Measurements from ENCODE around the gene ZNF655. TPM values are rescaled to one million over a fixed set of nuclear protein-coding genes. Genes with fewer than 3 reads are reported as not detected.

The ZNF655 gene
- total and polyA plus RNA-seq, 2 of the 8 experiments (the other 6 are each of a cell fraction or from before 2014, with no cell fraction given): 27.1 to 37.8 TPM

DNA sequence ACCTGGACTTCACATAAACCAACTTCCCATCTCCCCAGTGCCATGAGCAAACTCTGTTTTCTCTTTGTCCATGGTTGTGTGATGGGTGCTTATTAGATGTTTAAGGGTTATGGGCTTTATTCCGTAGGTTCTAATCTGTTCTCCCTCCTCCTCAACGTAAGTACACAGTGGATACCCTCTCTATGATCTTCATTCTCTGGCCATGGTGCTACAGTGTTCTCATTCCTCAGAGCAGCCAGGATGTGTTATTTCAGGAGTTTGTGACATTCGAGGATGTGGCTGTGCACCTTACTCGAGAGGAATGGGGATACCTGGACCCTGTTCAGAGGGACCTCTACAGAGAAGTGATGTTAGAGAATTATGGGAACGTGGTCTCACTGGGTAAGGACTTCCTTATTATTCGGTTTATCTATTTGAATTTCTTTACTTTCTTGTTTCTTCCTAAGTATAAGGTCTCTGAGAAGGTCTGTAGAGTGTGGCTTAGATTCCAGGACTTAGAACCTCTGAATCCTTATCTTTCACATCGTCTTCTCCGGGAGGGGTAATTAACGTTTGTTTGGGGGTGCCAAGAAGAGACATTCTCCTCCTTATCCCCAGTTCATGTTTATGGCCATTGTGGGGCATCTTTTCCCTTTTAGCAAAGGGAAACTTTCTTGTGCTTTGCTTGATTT is 3.8 kb downstream of the ZNF655 start:
- H3K4ac ChIP-seq (replicated peaks; ENCODE audit: insufficient read length, low read depth, low read length): no peak overlapping the region
- H3K23ac ChIP-seq (ENCODE audit: insufficient read length): no peak overlapping the region
- DNase-seq (ENCODE audit: low read depth in 1 of 2, low spot score in 2 of 2): no peak
- peaks cover 7% of the 10 kb centered on the region for H3K79me1 ChIP-seq (ENCODE audit: low read depth, low read length)
- H3K14ac ChIP-seq (ENCODE audit: insufficient read length): no peak overlapping the region
- H4K91ac ChIP-seq (replicated peaks; ENCODE audit: insufficient read length, low read length): no peak overlapping the region
- H2BK12ac ChIP-seq (ENCODE audit: low read depth, low read length): no peak overlapping the region
- H3K23me2 ChIP-seq (ENCODE audit: low read depth, low read length): peaks cover 3% of the 10 kb centered on the region
- no peak overlapping the region for H4K8ac ChIP-seq (ENCODE audit: extremely low read depth, insufficient read depth, low read length)
- H3K9ac ChIP-seq (replicated peaks in 1 of 4; ENCODE audit: extremely low read depth in 1 of 4, low read depth in 3 of 4, low read length in 3 of 4): no peak overlapping the region
- no peak overlapping the region for H3K27ac ChIP-seq (ENCODE audit: low read depth, low read length)
- ChIA-PET POLR2A (ENCODE audit: partially characterized antibody) (interaction anchor here (0.9 kb wide), 1 partner anchor 11 kb away, joined by 4 read pairs; no protein-coding TSS in a partner anchor), CTCF (ENCODE audit: partially characterized antibody) (interaction anchor here (0.8 kb wide), 1 partner anchor 41 kb away, joined by 3 read pairs; no protein-coding TSS in a partner anchor)
- H3K27me3 ChIP-seq (replicated peaks in 1 of 4; ENCODE audit: control insufficient read depth in 3 of 4, extremely low read depth in 1 of 4, insufficient read depth in 3 of 4, low read length in 3 of 4): no peaks in the 10 kb centered on the region
- no peak overlapping the region for H2BK15ac ChIP-seq (ENCODE audit: low read length)
- FAIRE-seq: no peak
- no peak overlapping the region for H3K4me3 ChIP-seq (ENCODE audit: extremely low read depth in 1 of 4, insufficient read depth in 2 of 4, low read depth in 3 of 4, low read length in 4 of 4)
- H4K20me1 ChIP-seq (replicated peaks in 1 of 2; ENCODE audit: control insufficient read depth in 1 of 2, insufficient read depth in 2 of 2, low read length in 2 of 2): peaks cover 0 to 15% of the 10 kb centered on the region in 2 experiments
- no peak overlapping the region for H4K5ac ChIP-seq (ENCODE audit: insufficient read length, low read depth, low read length)
- H3K36me3 ChIP-seq (ENCODE audit: control insufficient read depth in 2 of 4, insufficient read depth in 4 of 4, low read length in 3 of 4): peaks cover 18 to 55% (median 37%) of the 10 kb centered on the region in 4 experiments
- no peaks in the 10 kb centered on the region for H3K9me3 ChIP-seq (ENCODE audit: insufficient read depth in 2 of 2, low read depth in 1 of 2, low read length in 1 of 2)
- no peak for TF ChIP-seq HDAC6 (IDR thresholded peaks at IDR 0.05; ENCODE audit: low read depth, low read length)
- TF ChIP-seq BRCA1 (IDR thresholded peaks at IDR 0.05; ENCODE audit: low read depth, low read length): no peak
- no peak for TF ChIP-seq CBX8 (IDR thresholded peaks at IDR 0.05; ENCODE audit: borderline replicate concordance, low read depth, low read length)
- no peak for TF ChIP-seq RBBP5 (IDR thresholded peaks at IDR 0.05; ENCODE audit: borderline replicate concordance, low read depth, low read length)
- no peak for TF ChIP-seq TAF7 (optimal IDR thresholded peaks at IDR 0.05; ENCODE audit: borderline replicate concordance, low read depth, low read length)
- TF ChIP-seq JUN (IDR thresholded peaks at IDR 0.05; ENCODE audit: low read depth, low read length): no peak
- TF ChIP-seq POU5F1 (IDR thresholded peaks at IDR 0.05; ENCODE audit: low read depth, low read length): no peak
- TF ChIP-seq MAFK (IDR thresholded peaks at IDR 0.05; ENCODE audit: low read depth, low read length): no peak
- TF ChIP-seq EGR1 (IDR thresholded peaks at IDR 0.05; ENCODE audit: borderline replicate concordance, low read depth, low read length): no peak
- no peak for TF ChIP-seq E2F6 (IDR thresholded peaks at IDR 0.05)
- no peak for TF ChIP-seq PHF8 (conservative IDR thresholded peaks at IDR 0.05; ENCODE audit: low read depth, low read length)
- TF ChIP-seq SAP30 (IDR thresholded peaks at IDR 0.05; ENCODE audit: insufficient read depth, insufficient replicate concordance, low read length): no peak
- no peak overlapping the region for H3K18ac ChIP-seq (ENCODE audit: extremely low read depth, low read length)
- no peak overlapping the region for H3K4me2 ChIP-seq (ENCODE audit: insufficient read depth in 1 of 2, low read depth in 2 of 2, low read length in 2 of 2)
- 90% methylated on average over 9 of the region's 9 CpGs; no CpG with 5 or more reads in 1 of the 2 experiments for WGBS, 2 experiments (ENCODE audit: extremely low coverage in 1 of 2, insufficient coverage in 1 of 2, insufficient read length in 1 of 2, insufficient replicate concordance in 2 of 2, low coverage in 1 of 2, low lambda C conversion rate in 2 of 2, missing lambda C conversion rate in 1 of 2)
- H2AK5ac ChIP-seq (ENCODE audit: low read depth, low read length): no peak overlapping the region
- H3K4me1 ChIP-seq (replicated peaks in 1 of 4; ENCODE audit: control insufficient read depth in 3 of 4, insufficient read depth in 4 of 4, low read length in 3 of 4): peaks cover 0 to 4% (median 0%) of the 10 kb centered on the region in 4 experiments; a peak in 5 of 7 replicates
- no peak overlapping the region for H2BK5ac ChIP-seq (ENCODE audit: low read depth, low read length)
- no peak overlapping the region for H2BK20ac ChIP-seq (ENCODE audit: low read length)
- H3K79me2 ChIP-seq (ENCODE audit: control insufficient read depth in 1 of 2, insufficient read depth in 2 of 2, low read length in 2 of 2): peaks cover 5 to 38% of the 10 kb centered on the region in 2 experiments
- H3K56ac ChIP-seq (replicated peaks; ENCODE audit: insufficient read length, low read depth, low read length): no peak overlapping the region
- H2BK120ac ChIP-seq (replicated peaks; ENCODE audit: low read depth, low read length): no peak overlapping the region
- H2AFZ ChIP-seq (ENCODE audit: low read length): no peak overlapping the region

Measured in H1 (cell line).